MM.1S (cell line): ENCODE data around the gene ACADVL.

ENCODE experiments used
- CTCF ChIP-seq: fragments of 300-600 bp; sonication (generic); IDR thresholded peaks from 2 replicates; pipeline ENCODE4 v1.5.1; 2016; ENCODE audit warnings: antibody characterized with exemption, low read length, mixed read lengths
- EZH2 ChIP-seq: fragments of 300-600 bp; sonication (generic); optimal IDR thresholded peaks from 2 replicates; pipeline ENCODE3; 2017; ENCODE audit warnings: low read depth, mild to moderate bottlenecking, antibody characterized with exemption, low read length, mixed read lengths
- EZH2phosphoT487 ChIP-seq: fragments of 300-600 bp; sonication (generic); IDR thresholded peaks from 2 replicates; pipeline ENCODE4 v1.6.1; 2018; ENCODE audit warnings: antibody characterized with exemption, low read length

DNA sequence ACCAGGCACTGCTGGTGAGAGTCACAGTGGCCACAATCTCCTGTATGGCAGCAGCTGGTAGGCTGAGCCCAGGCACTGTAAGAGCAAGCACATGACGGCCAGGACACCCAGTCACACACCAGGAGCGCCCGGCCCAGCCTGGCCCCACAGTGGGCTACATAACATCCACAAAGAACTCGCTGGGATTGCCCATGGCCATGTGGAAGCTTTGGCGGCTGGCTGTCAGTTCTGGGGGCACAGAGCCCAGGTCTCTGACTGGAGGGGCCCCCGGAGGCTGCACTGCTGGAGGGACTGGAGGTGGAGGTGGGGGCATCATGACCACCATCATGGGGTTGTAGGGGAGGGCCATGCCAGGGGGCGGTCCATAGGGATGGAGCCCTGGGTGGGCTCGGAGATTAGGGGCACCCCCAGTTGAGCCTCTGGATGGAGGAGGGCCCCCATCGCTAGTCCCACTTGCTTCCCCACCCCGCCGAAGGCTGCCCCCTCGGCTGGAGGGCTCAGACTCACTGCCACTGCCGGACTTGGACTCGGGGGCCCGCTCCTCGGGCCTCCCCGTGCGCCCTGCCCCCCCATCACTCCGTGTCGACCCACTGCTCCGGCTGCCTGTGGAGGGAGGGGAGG is 6.1 kb downstream of the ACADVL start:
- TF ChIP-seq CTCF (no peak), EZH2phosphoT487 (no peak), EZH2 (no peak)
